Suprapubic skin (tissue), 4 donors: Measurements from ENCODE around the gene CLASP1. TPM values are rescaled to one million over a fixed set of nuclear protein-coding genes. Genes with fewer than 3 reads are reported as not detected.

Experiments
- DNase-seq, 2 donors: peaks; one replicate each; pipeline ENCODE4 v3.0.0-alpha.2; 2019; ENCODE audit warnings: low spot score in 2 of 2
- H3K27ac ChIP-seq: fragments of 200-600 bp; sonication (generic); one replicate; pipeline ENCODE4 v1.5.1; 2019
- H3K27me3 ChIP-seq: fragments of 200-600 bp; sonication (generic); one replicate; pipeline ENCODE4 v1.5.1; 2019
- H3K36me3 ChIP-seq: fragments of 200-600 bp; sonication (generic); one replicate; pipeline ENCODE4 v1.5.1; 2019
- H3K4me1 ChIP-seq: fragments of 200-600 bp; sonication (generic); one replicate; pipeline ENCODE4 v1.5.1; 2019
- H3K4me3 ChIP-seq: fragments of 200-600 bp; sonication (generic); one replicate; pipeline ENCODE4 v1.5.1; 2019; ENCODE audit warnings: mild to moderate bottlenecking
- H3K9me3 ChIP-seq: fragments of 200-600 bp; sonication (generic); one replicate; pipeline ENCODE4 v1.5.1; 2019
- CTCF ChIP-seq, 2 donors: fragments of 200-600 bp in 1 of 2; fragments of 450-650 bp in 1 of 2; sonication (generic) in 1 of 2; IDR thresholded peaks; one replicate each; pipeline ENCODE4 v1.5.1; 2016 to 2019; ENCODE audit warnings: antibody characterized with exemption in 2 of 2, mild to moderate bottlenecking in 1 of 2, moderate library complexity in 1 of 2
- EP300 ChIP-seq: sonication (generic); formaldehyde crosslinking; IDR thresholded peaks from one replicate; pipeline ENCODE4 v1.6.1; 2017; ENCODE audit warnings: antibody characterized with exemption
- POLR2A ChIP-seq, 2 donors: fragments of 450-650 bp; IDR thresholded peaks; one replicate each; pipeline ENCODE4 v1.6.1; 2017; ENCODE audit warnings: antibody characterized with exemption in 2 of 2, mild to moderate bottlenecking in 2 of 2, moderate library complexity in 2 of 2
- POLR2AphosphoS5 ChIP-seq, 3 donors: sonication (generic); formaldehyde crosslinking; IDR thresholded peaks; one replicate each; pipeline ENCODE4 v1.6.1; 2017; ENCODE audit warnings: antibody characterized with exemption in 3 of 3
- WGBS: methylation state at CpG from one replicate; pipeline ENCODE4 v1.1.5; 2018; 5-methylcytosine and 5-hydroxymethylcytosine counted together
- total RNA-seq, 4 donors: library from RNA; depleted of rRNA; stranded (reverse); fragments of >200 nt; gene quantifications; one replicate each; pipeline ENCODE4 v1.1.0, GENCODE V29; 2016

The CLASP1 gene
- total RNA-seq, 4 donors from 2014 or later = 53.3 to 99.5 (median 67.6) TPM

GRCh38 chr2:121469356-121469755 is 179.9 kb downstream of the CLASP1 start:
- Histone ChIP-seq H3K36me3 (peaks cover 35% of the 10 kb centered on the region), H3K4me3 (no peak overlapping the region), H3K9me3 (no peaks in the 10 kb centered on the region), H3K4me1 (no peaks in the 10 kb centered on the region), H3K27ac (no peak overlapping the region), H3K27me3 (no peaks in the 10 kb centered on the region)
- WGBS = 99% methylated on average over 3 of the region's 3 CpGs
- TF ChIP-seq POLR2A (IDR thresholded peaks at IDR 0.05) (no peak), POLR2AphosphoS5 (IDR thresholded peaks at IDR 0.05) (no peak), EP300 (no peak), CTCF (IDR thresholded peaks at IDR 0.05) (no peak)
- no peak for DNase-seq

GRCh38 chr2:121468936-121469335 is 180.3 kb downstream of the CLASP1 start:
- no peaks in the 10 kb centered on the region for H3K9me3 ChIP-seq
- no peak overlapping the region for H3K27ac ChIP-seq
- no peak for DNase-seq
- H3K36me3 ChIP-seq = peaks cover 35% of the 10 kb centered on the region
- H3K27me3 ChIP-seq = no peaks in the 10 kb centered on the region
- TF ChIP-seq EP300 = no peak
- no peak for TF ChIP-seq POLR2AphosphoS5 (IDR thresholded peaks at IDR 0.05)
- no peak for TF ChIP-seq CTCF (IDR thresholded peaks at IDR 0.05)
- TF ChIP-seq POLR2A (IDR thresholded peaks at IDR 0.05) = no peak
- no peak overlapping the region for H3K4me3 ChIP-seq
- WGBS = 97% methylated on average over 6 of the region's 6 CpGs
- no peaks in the 10 kb centered on the region for H3K4me1 ChIP-seq

- no peaks in the 10 kb centered on the region for H3K4me1 ChIP-seq
- H3K27ac ChIP-seq = no peak overlapping the region
- TF ChIP-seq EP300 (no peak), POLR2AphosphoS5 (IDR thresholded peaks at IDR 0.05) (no peak), CTCF (IDR thresholded peaks at IDR 0.05) (no peak), POLR2A (IDR thresholded peaks at IDR 0.05) (no peak)
- H3K36me3 ChIP-seq = peaks cover 67% of the 10 kb centered on the region
- no peaks in the 10 kb centered on the region for H3K27me3 ChIP-seq
- no peak for DNase-seq
- H3K4me3 ChIP-seq = no peak overlapping the region
- WGBS = 84% methylated on average over 3 of the region's 3 CpGs
- H3K9me3 ChIP-seq = no peaks in the 10 kb centered on the region
Observed at GRCh38 chr2:121459291-121459690, 190.0 kb downstream of the CLASP1 start.

GRCh38 chr2:121456325-121456724 is 192.9 kb downstream of the CLASP1 start:
- no peak for TF ChIP-seq POLR2A (IDR thresholded peaks at IDR 0.05)
- no peak for TF ChIP-seq EP300
- no peak for TF ChIP-seq CTCF (IDR thresholded peaks at IDR 0.05)
- no peak for TF ChIP-seq POLR2AphosphoS5 (IDR thresholded peaks at IDR 0.05)
- Histone ChIP-seq H3K27ac (no peak overlapping the region), H3K4me3 (no peak overlapping the region), H3K27me3 (no peaks in the 10 kb centered on the region), H3K9me3 (no peaks in the 10 kb centered on the region), H3K4me1 (no peaks in the 10 kb centered on the region), H3K36me3 (peaks cover 74% of the 10 kb centered on the region)
- DNase-seq = no peak
- WGBS = 94% methylated on average over 3 of the region's 3 CpGs

- H3K36me3 ChIP-seq = peaks cover 72% of the 10 kb centered on the region
- H3K4me3 ChIP-seq = no peak overlapping the region
- no peaks in the 10 kb centered on the region for H3K4me1 ChIP-seq
- no peaks in the 10 kb centered on the region for H3K9me3 ChIP-seq
- DNase-seq = no peak
- WGBS = 89% methylated on average over 5 of the region's 5 CpGs
- no peaks in the 10 kb centered on the region for H3K27me3 ChIP-seq
- TF ChIP-seq POLR2A (IDR thresholded peaks at IDR 0.05) (no peak), POLR2AphosphoS5 (IDR thresholded peaks at IDR 0.05) (no peak), EP300 (no peak), CTCF (IDR thresholded peaks at IDR 0.05) (no peak)
- H3K27ac ChIP-seq = no peak overlapping the region
Observed at GRCh38 chr2:121455446-121455845, 193.8 kb downstream of the CLASP1 start.
